PC-3 (cell line): ENCODE data around the gene SAPCD1. TPM values are rescaled to one million over a fixed set of nuclear protein-coding genes. Genes with fewer than 3 reads are reported as not detected.

ENCODE experiments used
- ATAC-seq: fragments of 200-7000 bp; cut with Tn5 transposase; 2 replicates; pipeline ENCODE4 v1.9.1; 2020; ENCODE audit warnings: mild to moderate bottlenecking, moderate library complexity
- BruUV-seq: library from RNA; stranded (reverse); fragments of 400-500 nt; replicated peaks from 2 replicates; lab custom pipeline; 2021; lab: Mats Ljungman, UMichigan
- CTCF ChIA-PET: fragments of 300-600 bp; sonication (Branson Sonifier 250); formaldehyde crosslinking; loops from one replicate; lab custom pipeline; 2022; ENCODE audit warnings: antibody characterized with exemption; lab: Charles Lee
- POLR2A ChIA-PET: fragments of 300-600 bp; sonication (Branson Sonifier 250); formaldehyde crosslinking; loops from one replicate; lab custom pipeline; 2022; ENCODE audit warnings: antibody characterized with exemption; ENCODE audit not compliant: unreplicated experiment; lab: Charles Lee
- DNase-seq: peaks from one replicate; pipeline ENCODE4 v3.0.0-alpha.2; 2015
- H2AFZ ChIP-seq: fragments of 300-600 bp; sonication (generic); 2 replicates; pipeline ENCODE4 v1.6.0; 2016; ENCODE audit warnings: antibody characterized with exemption, low read length
- H3F3A ChIP-seq: fragments of 300-600 bp; sonication (generic); one replicate; pipeline ENCODE4 v1.6.0; 2017; ENCODE audit warnings: antibody characterized with exemption, low read length, control low read depth, mild to moderate bottlenecking; ENCODE audit not compliant: unreplicated experiment
- H3K27ac ChIP-seq: fragments of 300-600 bp; sonication (generic); 2 replicates; pipeline ENCODE4 v1.5.1; 2016; ENCODE audit warnings: mild to moderate bottlenecking, low read length
- H3K27me3 ChIP-seq: fragments of 300-600 bp; sonication (generic); 2 replicates; pipeline ENCODE4 v1.6.1; 2016; ENCODE audit warnings: low read length, mixed read lengths
- H3K36me3 ChIP-seq: fragments of 300-600 bp; sonication (generic); 2 replicates; pipeline ENCODE4 v1.6.1; 2016; ENCODE audit warnings: low read depth, mixed run types, low read length, mixed read lengths
- H3K4me1 ChIP-seq: fragments of 300-600 bp; sonication (generic); 2 replicates; pipeline ENCODE4 v1.5.1; 2016; ENCODE audit warnings: low read length; ENCODE audit not compliant: insufficient read depth
- H3K4me2 ChIP-seq: fragments of 300-600 bp; sonication (generic); 2 replicates; pipeline ENCODE4 v1.6.0; 2016; ENCODE audit warnings: low read length
- H3K4me3 ChIP-seq: fragments of 300-600 bp; sonication (generic); 2 replicates; pipeline ENCODE4 v1.5.1; 2016; ENCODE audit warnings: mild to moderate bottlenecking, low read length, mixed read lengths
- H3K79me2 ChIP-seq: fragments of 300-600 bp; sonication (generic); 2 replicates; pipeline ENCODE4 v1.6.1; 2017; ENCODE audit warnings: low read length, mixed read lengths
- H3K9ac ChIP-seq: fragments of 300-600 bp; sonication (generic); 2 replicates; pipeline ENCODE4 v1.6.0; 2016; ENCODE audit warnings: mild to moderate bottlenecking, low read length
- H3K9me2 ChIP-seq: fragments of 300-600 bp; sonication (generic); replicated peaks from 2 replicates; pipeline ENCODE4 v1.6.1; 2016; ENCODE audit warnings: mixed run types, low read length, mixed read lengths
- H3K9me3 ChIP-seq: fragments of 300-600 bp; sonication (generic); 2 replicates; pipeline ENCODE4 v1.6.1; 2016; ENCODE audit warnings: low read length, mixed read lengths
- H4K20me1 ChIP-seq: fragments of 300-600 bp; sonication (generic); 2 replicates; pipeline ENCODE4 v1.6.1; 2016; ENCODE audit warnings: low read length, mixed read lengths
- CTCF ChIP-seq: fragments of 300-600 bp; sonication (generic); conservative IDR thresholded peaks from 2 replicates; pipeline ENCODE4 v1.5.1; 2017; ENCODE audit warnings: antibody characterized with exemption, low read depth, mild to moderate bottlenecking, low read length
- EZH2 ChIP-seq: fragments of 300-600 bp; sonication (generic); IDR thresholded peaks from one replicate; pipeline ENCODE4 v1.6.1; 2017; ENCODE audit warnings: antibody characterized with exemption, mild to moderate bottlenecking, low read length; ENCODE audit not compliant: unreplicated experiment
- EZH2phosphoT487 ChIP-seq: fragments of 300-600 bp; sonication (generic); IDR thresholded peaks from 2 replicates; pipeline ENCODE4 v1.6.1; 2018; ENCODE audit warnings: mild to moderate bottlenecking, antibody characterized with exemption, low read length, borderline replicate concordance
- intact Hi-C: fragments of 100-400 bp; cut with micrococcal nuclease; formaldehyde crosslinking; loops from 2 replicates; pipeline ENCODE4 v1.9.0; 2023
- total RNA-seq: library from RNA; depleted of rRNA; stranded (reverse); fragments of >200 nt; gene quantifications from 2 replicates; pipeline ENCODE4 v1.2.3, GENCODE V29; 2014

SAPCD1 gene
- total RNA-seq, 1 experiment from 2014 or later = 4.2 TPM

- POLR2A ChIA-PET = no interaction called here
- no peaks in the 10 kb centered on the region for H3K79me2 ChIP-seq
- H3K36me3 ChIP-seq = peaks cover 24% of the 10 kb centered on the region; the same call in 1 of the 2 replicates
- intact Hi-C loops = no loop called here
- TF ChIP-seq EZH2 = no peak
- TF ChIP-seq EZH2phosphoT487 = no peak
- TF ChIP-seq CTCF = no peak
- H3K9me3 ChIP-seq = no peaks in the 10 kb centered on the region
- peaks cover 29% of the 10 kb centered on the region for H3K4me1 ChIP-seq
- DNase-seq (no peak), ATAC-seq (no peak)
- no peak overlapping the region for H3K9ac ChIP-seq
- no TSS peak for BruUV-seq
- CTCF ChIA-PET = interaction anchor here (0.9 kb wide), 1 partner anchor 51 kb away, joined by 3 read pairs; no protein-coding TSS in a partner anchor
- peaks cover 3% of the 10 kb centered on the region for H3F3A ChIP-seq
- H3K4me2 ChIP-seq = peak overlapping the region; percentile 79
- no peaks in the 10 kb centered on the region for H4K20me1 ChIP-seq
- no peak overlapping the region for H2AFZ ChIP-seq
- H3K9me2 ChIP-seq = no peaks in the 10 kb centered on the region
- no peaks in the 10 kb centered on the region for H3K27me3 ChIP-seq
- peak overlapping the region; percentile 69 for H3K27ac ChIP-seq
- H3K4me3 ChIP-seq = no peak overlapping the region
Observed at GRCh38 chr6:31775633-31776484, 13.4 kb downstream of the SAPCD1 start.

- no TSS peak for BruUV-seq
- POLR2A ChIA-PET = no interaction called here
- H3K4me3 ChIP-seq = peak overlapping the region; percentile 43
- no peak for TF ChIP-seq CTCF
- no peak for TF ChIP-seq EZH2
- TF ChIP-seq EZH2phosphoT487 = no peak
- no peaks in the 10 kb centered on the region for H3K27me3 ChIP-seq
- CTCF ChIA-PET = interaction anchor here (0.6 kb wide), 1 partner anchor 12 kb away, joined by 4 read pairs; no protein-coding TSS in a partner anchor
- no peaks in the 10 kb centered on the region for H3K79me2 ChIP-seq
- ATAC-seq (peak; percentile 20), DNase-seq (peak; percentile 20)
- peaks cover 3% of the 10 kb centered on the region for H3F3A ChIP-seq
- peaks cover 29% of the 10 kb centered on the region for H3K4me1 ChIP-seq
- H3K4me2 ChIP-seq = peak overlapping the region; percentile 79
- H3K9me3 ChIP-seq = no peaks in the 10 kb centered on the region
- H3K27ac ChIP-seq = peak overlapping the region; percentile 69
- H2AFZ ChIP-seq = no peak overlapping the region
- no peaks in the 10 kb centered on the region for H4K20me1 ChIP-seq
- H3K9ac ChIP-seq = peak overlapping the region; percentile 50
- no peaks in the 10 kb centered on the region for H3K9me2 ChIP-seq
- intact Hi-C loops = no loop called here
- H3K36me3 ChIP-seq = peaks cover 30% of the 10 kb centered on the region; the same call in 1 of the 2 replicates
Observed at GRCh38 chr6:31776485-31776988, 14.1 kb downstream of the SAPCD1 start.
